Neutrophil (primary cell): ENCODE data around the gene GH1.
"Not testable (repeated sequence)": the region's sequence is repeated elsewhere in the genome, so short reads cannot be mapped to it uniquely, and the experiment has no call there.

Experiments
- H3K27ac ChIP-seq: fragments of 200-600 bp; sonication (generic); 2 replicates; pipeline ENCODE4 v1.5.1; 2016; ENCODE audit warnings: mild to moderate bottlenecking, moderate library complexity
- H3K27me3 ChIP-seq: fragments of 200-600 bp; sonication (generic); 2 replicates; pipeline ENCODE4 v1.6.0; 2016; ENCODE audit warnings: mild to moderate bottlenecking
- H3K36me3 ChIP-seq: fragments of 200-600 bp; sonication (generic); 2 replicates; pipeline ENCODE4 v1.5.1; 2017
- H3K4me1 ChIP-seq, 2 experiments: fragments of 200-600 bp in 1 of 2; sonication (generic) in 1 of 2; 1 replicate in 1 of 2; 2 replicates in 1 of 2; pipeline versions ENCODE4 v1.5.1 to v1.6.1; 2013 to 2016; ENCODE audit warnings: low read depth in 1 of 2, low read length in 1 of 2, mild to moderate bottlenecking in 1 of 2, moderate library complexity in 1 of 2; ENCODE audit not compliant: control insufficient read depth in 1 of 2, insufficient read depth in 1 of 2
- H3K4me3 ChIP-seq, 2 experiments: fragments of 200-600 bp in 1 of 2; sonication (generic) in 1 of 2; 1 replicate in 1 of 2; 2 replicates in 1 of 2; pipeline ENCODE4 v1.5.1; 2013 to 2016; ENCODE audit warnings: low read depth in 1 of 2, low read length in 1 of 2, mild to moderate bottlenecking in 1 of 2, moderate library complexity in 1 of 2
- H3K9me3 ChIP-seq: fragments of 200-600 bp; sonication (generic); 2 replicates; pipeline ENCODE4 v1.5.1; 2016
- TF ChIP-seq, protein P1 (sequence below): fragments of 200-600 bp; sonication (generic); IDR thresholded peaks from 2 replicates; pipeline ENCODE4 v1.5.1; 2016; ENCODE audit warnings: antibody characterized with exemption

Gene GH1

DNA sequence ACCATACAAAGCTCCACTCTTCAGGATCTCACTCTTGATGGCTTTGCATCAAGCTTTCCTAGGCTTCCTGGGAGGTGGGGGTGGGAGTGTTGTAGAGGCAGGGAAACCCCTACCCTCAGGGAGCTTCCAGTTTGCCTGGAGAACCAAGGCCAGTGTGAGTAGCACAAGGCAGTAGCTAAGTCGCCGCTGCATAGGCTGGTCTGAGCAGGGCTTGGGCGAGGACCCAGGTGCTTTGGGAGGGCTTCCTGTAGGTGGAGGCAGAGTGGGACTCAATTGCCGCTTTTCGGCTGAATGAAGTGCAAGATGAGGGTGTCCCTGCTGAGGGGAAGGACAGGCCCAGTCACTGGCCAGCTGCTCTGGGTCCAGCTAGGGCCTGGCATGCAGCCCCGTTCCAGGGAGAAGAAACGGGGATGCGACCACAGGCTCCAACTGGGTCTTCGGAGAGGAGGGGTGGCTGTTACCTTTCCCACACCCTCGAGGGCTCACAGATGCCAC is 9.6 kb upstream of the GH1 start:
- no peak overlapping the region for H3K27ac ChIP-seq
- TF ChIP-seq, protein P1, sequence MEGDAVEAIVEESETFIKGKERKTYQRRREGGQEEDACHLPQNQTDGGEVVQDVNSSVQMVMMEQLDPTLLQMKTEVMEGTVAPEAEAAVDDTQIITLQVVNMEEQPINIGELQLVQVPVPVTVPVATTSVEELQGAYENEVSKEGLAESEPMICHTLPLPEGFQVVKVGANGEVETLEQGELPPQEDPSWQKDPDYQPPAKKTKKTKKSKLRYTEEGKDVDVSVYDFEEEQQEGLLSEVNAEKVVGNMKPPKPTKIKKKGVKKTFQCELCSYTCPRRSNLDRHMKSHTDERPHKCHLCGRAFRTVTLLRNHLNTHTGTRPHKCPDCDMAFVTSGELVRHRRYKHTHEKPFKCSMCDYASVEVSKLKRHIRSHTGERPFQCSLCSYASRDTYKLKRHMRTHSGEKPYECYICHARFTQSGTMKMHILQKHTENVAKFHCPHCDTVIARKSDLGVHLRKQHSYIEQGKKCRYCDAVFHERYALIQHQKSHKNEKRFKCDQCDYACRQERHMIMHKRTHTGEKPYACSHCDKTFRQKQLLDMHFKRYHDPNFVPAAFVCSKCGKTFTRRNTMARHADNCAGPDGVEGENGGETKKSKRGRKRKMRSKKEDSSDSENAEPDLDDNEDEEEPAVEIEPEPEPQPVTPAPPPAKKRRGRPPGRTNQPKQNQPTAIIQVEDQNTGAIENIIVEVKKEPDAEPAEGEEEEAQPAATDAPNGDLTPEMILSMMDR, result no peak
- no peaks in the 10 kb centered on the region for H3K9me3 ChIP-seq
- H3K36me3 ChIP-seq, result no peaks in the 10 kb centered on the region
- H3K27me3 ChIP-seq, result peaks cover 12% of the 10 kb centered on the region
- H3K4me3 ChIP-seq, result no peak overlapping the region
- H3K4me1 ChIP-seq, result peaks cover 12 to 13% of the 10 kb centered on the region in 2 experiments

DNA sequence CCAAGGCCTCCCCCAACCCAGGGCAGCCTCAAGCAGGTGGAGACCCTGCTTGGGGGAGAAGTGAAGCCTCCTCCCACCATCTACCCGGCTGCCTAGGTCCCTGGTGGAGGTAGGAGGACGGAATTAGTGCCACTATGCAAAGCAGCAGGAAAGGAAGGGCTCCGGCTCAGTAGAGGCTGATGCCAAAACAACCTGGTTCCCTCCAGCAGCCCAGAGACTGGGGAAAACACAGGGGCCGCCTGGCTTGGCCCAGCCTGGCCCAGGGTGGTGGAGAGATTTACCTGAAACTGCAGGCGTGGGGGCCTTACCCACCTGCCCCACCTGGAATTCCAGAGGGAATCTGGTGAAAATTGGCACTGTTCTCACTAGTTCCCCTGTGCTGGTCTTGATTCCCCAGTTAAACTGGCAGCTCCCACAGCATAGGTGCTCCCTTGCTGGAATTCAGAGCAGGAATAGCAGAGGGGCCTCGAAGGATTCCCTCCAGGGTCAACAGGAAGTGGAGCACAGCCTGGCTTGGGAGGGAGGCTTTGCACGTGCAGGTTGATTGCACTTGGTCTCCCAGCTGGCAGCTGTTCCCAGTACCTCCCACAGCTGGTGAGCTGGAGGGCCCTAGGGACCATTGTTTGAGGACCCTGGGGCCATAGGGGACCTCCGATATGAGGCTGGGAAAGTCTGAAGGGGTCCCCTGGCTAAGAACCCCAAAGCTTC is 9.0 kb upstream of the GH1 start:
- peaks cover 12 to 13% of the 10 kb centered on the region in 2 experiments for H3K4me1 ChIP-seq

DNA sequence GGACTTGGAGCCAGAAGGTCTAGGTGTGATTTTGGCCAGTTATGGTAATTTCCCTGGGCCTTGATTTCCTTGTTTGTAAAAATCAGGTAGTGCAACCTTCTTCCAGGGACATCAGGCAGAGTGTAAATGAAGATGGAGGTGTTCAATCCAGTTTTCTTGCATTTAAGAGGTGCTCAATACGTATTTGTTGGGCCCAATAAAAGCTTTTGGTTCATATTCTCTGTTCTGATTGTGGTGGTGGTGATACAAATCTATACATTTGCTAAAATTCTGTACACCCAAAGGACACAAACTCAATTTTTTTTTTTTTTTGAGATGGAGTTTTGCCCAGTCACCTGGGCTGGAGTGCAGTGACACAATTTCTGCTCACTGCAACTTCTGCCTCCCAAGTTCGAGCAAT is 7.5 kb upstream of the GH1 start:
- Histone ChIP-seq H3K4me3 (no peak overlapping the region), H3K4me1 (peaks cover 2 to 3% of the 10 kb centered on the region in 2 experiments), H3K27ac (no peak overlapping the region), H3K27me3 (no peaks in the 10 kb centered on the region), H3K36me3 (no peaks in the 10 kb centered on the region), H3K9me3 (no peaks in the 10 kb centered on the region)
- TF ChIP-seq, protein P1, result no peak

More for the DNA sequence above, 9.0 kb upstream of the GH1 start:
- TF ChIP-seq, protein P1, result no peak
- H3K27me3 ChIP-seq, result peaks cover 10% of the 10 kb centered on the region
- H3K27ac ChIP-seq, result no peak overlapping the region
- H3K9me3 ChIP-seq, result no peaks in the 10 kb centered on the region
- H3K4me3 ChIP-seq, result no peak overlapping the region
- no peaks in the 10 kb centered on the region for H3K36me3 ChIP-seq

DNA sequence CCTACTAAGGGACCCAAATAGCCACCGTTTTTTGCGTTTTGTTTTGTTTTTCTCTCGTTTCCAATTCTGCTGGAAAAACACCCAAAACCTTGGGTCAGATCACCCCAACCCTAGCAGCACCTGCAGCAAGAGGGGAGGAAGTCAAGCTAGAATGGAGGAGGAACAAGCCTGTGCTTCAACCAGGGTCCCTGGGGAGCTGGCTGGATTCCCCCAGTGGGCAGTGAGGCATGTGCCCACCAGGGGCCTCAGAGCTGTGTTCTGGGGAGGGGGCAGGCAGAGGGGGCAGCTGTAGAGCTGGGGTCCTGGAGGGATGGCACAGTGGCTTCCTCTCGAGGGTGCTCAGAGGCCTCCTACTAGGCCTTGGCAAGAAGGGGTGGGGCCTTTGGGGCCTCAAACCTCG is 7.0 kb upstream of the GH1 start:
- Histone ChIP-seq H3K27me3 (no peaks in the 10 kb centered on the region), H3K4me1 (no peaks in the 10 kb centered on the region), H3K9me3 (no peaks in the 10 kb centered on the region), H3K27ac (no peak overlapping the region), H3K36me3 (no peaks in the 10 kb centered on the region), H3K4me3 (no peak overlapping the region)
- TF ChIP-seq, protein P1, result no peak

DNA sequence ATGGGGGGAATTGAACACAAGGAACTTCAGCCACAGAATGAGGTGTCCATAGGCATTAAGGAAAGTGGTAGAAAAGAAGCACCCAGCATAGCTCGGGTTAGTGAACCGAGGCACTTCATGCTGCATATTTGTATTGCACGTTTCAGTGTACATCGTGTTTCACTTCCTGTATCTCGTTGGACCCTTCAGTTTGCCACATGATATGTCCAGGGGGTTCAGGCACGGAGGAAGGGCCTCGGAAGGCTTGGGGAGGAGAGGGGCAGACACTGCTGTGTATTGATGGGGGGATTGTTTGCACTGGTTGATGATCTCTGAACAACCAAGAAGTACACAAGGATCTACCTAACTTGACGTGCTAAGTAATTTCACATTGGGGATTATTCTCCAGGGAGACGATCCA is 3.8 kb upstream of the GH1 start:
- not testable (repeated sequence) for H3K9me3 ChIP-seq, H3K4me3 ChIP-seq, H3K4me1 ChIP-seq, H3K36me3 ChIP-seq, H3K27me3 ChIP-seq, H3K27ac ChIP-seq

DNA sequence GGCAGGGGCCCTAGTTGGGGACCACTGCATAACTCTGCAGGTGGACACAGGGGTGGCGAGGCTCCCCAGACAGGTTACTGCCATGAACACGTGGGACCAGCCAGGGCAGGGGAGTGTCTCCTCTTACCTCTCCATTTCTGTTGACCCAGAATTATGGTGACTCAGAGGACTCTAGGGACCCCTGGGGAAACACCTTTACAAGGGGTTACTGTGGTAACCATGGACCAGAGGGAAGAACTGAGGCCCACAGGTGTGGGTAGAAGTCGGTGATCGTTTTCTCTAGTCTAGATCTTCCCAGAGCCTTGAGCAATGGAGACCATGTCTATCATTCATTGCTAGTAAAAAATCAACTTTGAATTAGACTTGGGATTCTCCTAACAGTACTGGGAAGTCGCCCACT is 2.1 kb upstream of the GH1 start:
- H3K4me3 ChIP-seq, H3K9me3 ChIP-seq, H3K4me1 ChIP-seq, H3K27ac ChIP-seq, H3K36me3 ChIP-seq, H3K27me3 ChIP-seq: not testable (repeated sequence)

DNA sequence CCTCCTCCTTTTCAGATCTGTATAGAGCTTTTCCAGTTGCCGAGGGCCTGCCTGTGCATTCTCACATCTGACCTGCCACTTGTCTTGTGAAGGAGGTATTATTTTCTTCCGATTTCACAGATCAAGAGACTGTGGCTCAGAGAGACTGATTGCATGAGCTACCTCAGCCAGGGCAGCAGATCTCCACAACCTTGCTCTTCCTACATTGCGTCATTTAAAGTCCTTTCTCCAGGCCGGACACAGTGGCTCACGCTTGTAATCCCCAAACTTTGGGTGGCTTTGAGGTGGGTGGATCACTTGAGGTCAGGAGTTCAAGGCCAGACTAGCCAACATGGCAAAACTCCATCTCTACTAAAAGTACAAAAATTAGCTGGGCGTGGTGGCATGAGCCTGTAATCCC is 1.4 kb upstream of the GH1 start:
- not testable (repeated sequence) for H3K9me3 ChIP-seq, H3K4me3 ChIP-seq, H3K4me1 ChIP-seq, H3K27me3 ChIP-seq, H3K36me3 ChIP-seq, H3K27ac ChIP-seq
